CD4-positive, alpha-beta memory T cell (primary cell): ENCODE data around the gene ARHGAP45. TPM values are rescaled to one million over a fixed set of nuclear protein-coding genes. Genes with fewer than 3 reads are reported as not detected.

ENCODE experiments used
- CTCF ChIA-PET: fragments of 350-600 bp; sonication (Branson Sonifier 250); formaldehyde crosslinking; loops from one replicate; lab custom pipeline; 2021; ENCODE audit warnings: inconsistent platforms; ENCODE audit not compliant: partially characterized antibody; lab: Charles Lee
- POLR2A ChIA-PET: fragments of 350-600 bp; sonication (Branson Sonifier 250); formaldehyde crosslinking; loops from one replicate; lab custom pipeline; 2021; ENCODE audit not compliant: partially characterized antibody; lab: Charles Lee
- DNase-seq, 5 donors: peaks; one replicate each; pipeline versions ENCODE4 v3.0.0 to v3.0.0-alpha.2; 2020 to 2022; ENCODE audit warnings: mixed read lengths in 1 of 5
- H3K27ac ChIP-seq: one replicate; pipeline ENCODE4 v1.7.0; 2013; ENCODE audit warnings: low read depth, low read length
- H3K27me3 ChIP-seq: 2 replicates; pipeline ENCODE4 v1.7.0; 2013; ENCODE audit warnings: mild to moderate bottlenecking, low read length, moderate library complexity; ENCODE audit not compliant: insufficient read depth
- H3K36me3 ChIP-seq: 2 replicates; pipeline ENCODE4 v1.7.0; 2013; ENCODE audit warnings: mild to moderate bottlenecking, low read length, moderate library complexity; ENCODE audit not compliant: insufficient read depth
- H3K4me1 ChIP-seq: 2 replicates; pipeline ENCODE4 v1.7.0; 2013; ENCODE audit warnings: mild to moderate bottlenecking, low read length, moderate library complexity; ENCODE audit not compliant: insufficient read depth
- H3K4me3 ChIP-seq, 2 donors: one replicate each; pipeline ENCODE4 v1.7.0; 2013; ENCODE audit warnings: low read length in 2 of 2, mild to moderate bottlenecking in 1 of 2
- H3K9me3 ChIP-seq, 2 donors: one replicate each; pipeline ENCODE4 v1.7.0; 2013; ENCODE audit warnings: low read length in 2 of 2, control low read depth in 1 of 2; ENCODE audit not compliant: control insufficient read depth in 1 of 2
- H3K27ac Mint-ChIP-seq, 7 donors: one replicate each; pipeline ENCODE4 v1.8.0; 2020 to 2021; ENCODE audit warnings: mixed read lengths in 7 of 7, mild to moderate bottlenecking in 6 of 7, inconsistent platforms in 3 of 7, moderate library complexity in 3 of 7
- H3K27me3 Mint-ChIP-seq, 2 donors: one replicate each; pipeline ENCODE4 v1.8.0; 2020 to 2021; ENCODE audit warnings: mixed read lengths in 2 of 2
- H3K36me3 Mint-ChIP-seq, 2 donors: one replicate each; pipeline ENCODE4 v1.8.0; 2020 to 2021; ENCODE audit warnings: mixed read lengths in 2 of 2, inconsistent platforms in 1 of 2, mild to moderate bottlenecking in 1 of 2
- H3K4me1 Mint-ChIP-seq, 4 donors: one replicate each; pipeline ENCODE4 v1.8.0; 2020 to 2021; ENCODE audit warnings: mixed read lengths in 4 of 4, mild to moderate bottlenecking in 1 of 4
- H3K4me3 Mint-ChIP-seq, 8 donors: one replicate each; pipeline ENCODE4 v1.8.0; 2020 to 2021; ENCODE audit warnings: mixed read lengths in 8 of 8, mild to moderate bottlenecking in 7 of 8, moderate library complexity in 6 of 8, inconsistent platforms in 3 of 8
- H3K9me3 Mint-ChIP-seq, 8 donors: one replicate each; pipeline ENCODE4 v1.8.0; 2020 to 2021; ENCODE audit warnings: mixed read lengths in 8 of 8, mild to moderate bottlenecking in 5 of 8, inconsistent platforms in 3 of 8, moderate library complexity in 1 of 8
- intact Hi-C: fragments of 100-400 bp; cut with micrococcal nuclease; formaldehyde crosslinking; loops from one replicate; pipeline ENCODE4 v1.15.1; 2023
- polyA plus RNA-seq, 2 donors: library from polyadenylated mRNA; unstranded; fragments of 300-500 nt; fragmentation: Illumina TruSeq; gene quantifications; one replicate each; pipeline ENCODE4 v1.2.3, GENCODE V29; 2021
- total RNA-seq, 2 experiments: library from RNA; stranded (reverse); gene quantifications; one replicate each; pipeline ENCODE4 v1.2.3, GENCODE V29; 2021

Gene ARHGAP45
- total RNA-seq, result 100 to 1,000 TPM; 834 to 836 TPM
- 100 to 1,000 TPM; 222 to 501 TPM for polyA plus RNA-seq

- Mint-ChIP-seq H3K36me3 (peaks cover 16 to 17% of the 10 kb centered on the region in 2 donors), H3K27ac (peak within 1 kb of the TSS; percentile 95 to 97 (median 96)), H3K9me3 (peaks cover 0 to 5% (median 0%) of the 10 kb centered on the region in 8 donors), H3K4me3 (peak within 1 kb of the TSS; percentile 88 to 97 (median 94)), H3K4me1 (peaks cover 24 to 64% (median 42%) of the 10 kb centered on the region in 4 donors), H3K27me3 (no peaks in the 10 kb centered on the region)
- CTCF ChIA-PET, result interaction anchor here (0.7 to 5.7 kb wide), 17 partner anchors 9 to 199 kb away, joined by 3 to 219 read pairs (median 4); partner anchors contain the start of genes ABCA7 and CNN2
- Histone ChIP-seq H3K4me1 (peaks cover 59% of the 10 kb centered on the region), H3K27ac (peak within 1 kb of the TSS; percentile 98), H3K9me3 (no peaks in the 10 kb centered on the region), H3K27me3 (no peaks in the 10 kb centered on the region), H3K36me3 (peaks cover 8% of the 10 kb centered on the region), H3K4me3 (peak within 1 kb of the TSS; percentile 85 to 92)
- POLR2A ChIA-PET, result interaction anchor here (0.8 to 57.1 kb wide), 20 partner anchors 4 to 406 kb away, joined by 3 to 3893 read pairs (median 7); partner anchors contain the start of genes ABCA7, ARHGAP45, CIRBP and CNN2
- peak; percentile 85 to 89 (median 87) for DNase-seq
- intact Hi-C loops, result loop anchor here (1.0 to 2.0 kb wide), 4 partner anchors 26 to 46 kb away; partner anchors contain the start of genes GPX4, POLR2E, RNU6-2 and TMEM259
These were observed at the start of gene ARHGAP45 for GRCh38 chr19:1066748-1067340. ARHGAP45 (plus strand) TSS chr19:1067167; CDS start chr19:1067406, 239 bp downstream.

- CTCF ChIA-PET, result no interaction called here
- H3K27me3 ChIP-seq, result no peaks in the 10 kb centered on the region
- H3K4me1 Mint-ChIP-seq, result peaks cover 19 to 60% (median 39%) of the 10 kb centered on the region in 4 donors
- H3K36me3 Mint-ChIP-seq, result peaks cover 0 to 18% of the 10 kb centered on the region in 2 donors
- H3K4me3 Mint-ChIP-seq, result peak overlapping the region in 5 of 8 donors; percentile 6 to 92 (median 52)
- POLR2A ChIA-PET, result interaction anchor here (10.8 to 21.2 kb wide), 3 partner anchors 12 to 58 kb away, joined by 146 to 1029 read pairs (median 562); partner anchors contain the start of genes ABCA7, ARHGAP45 and CNN2
- DNase-seq, result no peak
- intact Hi-C loops, result no loop called here
- peak overlapping the region; percentile 33 for H3K27ac ChIP-seq
- no peak overlapping the region for H3K4me3 ChIP-seq
- no peaks in the 10 kb centered on the region for H3K9me3 ChIP-seq
- H3K27me3 Mint-ChIP-seq, result peaks cover 0 to 6% of the 10 kb centered on the region in 2 donors
- peaks cover 60% of the 10 kb centered on the region for H3K4me1 ChIP-seq
- peak overlapping the region in 2 of 7 donors; percentile 42 to 79 for H3K27ac Mint-ChIP-seq
- H3K9me3 Mint-ChIP-seq, result peaks cover 0 to 9% (median 0%) of the 10 kb centered on the region in 8 donors
- peaks cover 13% of the 10 kb centered on the region for H3K36me3 ChIP-seq
These were observed 49.1 kb upstream of the ARHGAP45 start for GRCh38 chr19:1017906-1018305.

GRCh38 chr19:1018393-1018792 lies 48.6 kb upstream of the ARHGAP45 start:
- peaks cover 0 to 6% of the 10 kb centered on the region in 2 donors for H3K27me3 Mint-ChIP-seq
- H3K27me3 ChIP-seq, result no peaks in the 10 kb centered on the region
- peaks cover 19 to 60% (median 39%) of the 10 kb centered on the region in 4 donors for H3K4me1 Mint-ChIP-seq
- no peak for DNase-seq
- H3K36me3 Mint-ChIP-seq, result peaks cover 0 to 18% of the 10 kb centered on the region in 2 donors
- H3K36me3 ChIP-seq, result peaks cover 10% of the 10 kb centered on the region
- H3K9me3 ChIP-seq, result no peaks in the 10 kb centered on the region
- no peak overlapping the region for H3K4me3 ChIP-seq
- peak overlapping the region in 4 of 7 donors; percentile 42 to 100 (median 76) for H3K27ac Mint-ChIP-seq
- H3K27ac ChIP-seq, result peak overlapping the region; percentile 33
- ChIA-PET POLR2A (interaction anchor here (0.7 to 21.2 kb wide), 8 partner anchors 8 to 250 kb away, joined by 3 to 1029 read pairs (median 6); partner anchors contain the start of genes ABCA7, ARHGAP45, CIRBP and CNN2), CTCF (no interaction called here)
- peaks cover 60% of the 10 kb centered on the region for H3K4me1 ChIP-seq
- H3K9me3 Mint-ChIP-seq, result peaks cover 0 to 9% (median 0%) of the 10 kb centered on the region in 8 donors
- intact Hi-C loops, result no loop called here
- H3K4me3 Mint-ChIP-seq, result peak overlapping the region; percentile 65 to 92 (median 86)

- H3K27me3 Mint-ChIP-seq, result peaks cover 0 to 6% of the 10 kb centered on the region in 2 donors
- Histone ChIP-seq H3K36me3 (peaks cover 3% of the 10 kb centered on the region), H3K4me3 (peak overlapping the region; percentile 66 to 69), H3K9me3 (no peaks in the 10 kb centered on the region), H3K4me1 (peaks cover 60% of the 10 kb centered on the region), H3K27me3 (no peaks in the 10 kb centered on the region), H3K27ac (peak overlapping the region; percentile 95)
- DNase-seq, result no peak
- peaks cover 0 to 18% of the 10 kb centered on the region in 2 donors for H3K36me3 Mint-ChIP-seq
- H3K4me1 Mint-ChIP-seq, result peaks cover 19 to 60% (median 39%) of the 10 kb centered on the region in 4 donors
- POLR2A ChIA-PET, result interaction anchor here (0.6 to 21.2 kb wide), 18 partner anchors 9 to 250 kb away, joined by 3 to 1029 read pairs (median 4); partner anchors contain the start of genes ABCA7, ARHGAP45, CIRBP and CNN2
- H3K4me3 Mint-ChIP-seq, result peak overlapping the region; percentile 85 to 92 (median 89)
- peaks cover 0 to 9% (median 0%) of the 10 kb centered on the region in 8 donors for H3K9me3 Mint-ChIP-seq
- CTCF ChIA-PET, result interaction anchor here (0.9 to 4.5 kb wide), 4 partner anchors 12 to 225 kb away, joined by 3 to 18 read pairs (median 3); partner anchors contain the start of gene WDR18
- intact Hi-C loops, result no loop called here
- H3K27ac Mint-ChIP-seq, result peak overlapping the region in 6 of 7 donors; percentile 42 to 100 (median 78)
These were observed 47.9 kb upstream of the ARHGAP45 start for GRCh38 chr19:1018932-1019615.

- peaks cover 18 to 60% (median 39%) of the 10 kb centered on the region in 4 donors for H3K4me1 Mint-ChIP-seq
These were observed 47.4 kb upstream of the ARHGAP45 start for GRCh38 chr19:1019616-1019961.

More at GRCh38 chr19:1019616-1019961, 47.4 kb upstream of the ARHGAP45 start:
- intact Hi-C loops, result no loop called here
- peaks cover 0 to 18% of the 10 kb centered on the region in 2 donors for H3K36me3 Mint-ChIP-seq
- H3K27me3 Mint-ChIP-seq, result peaks cover 0 to 6% of the 10 kb centered on the region in 2 donors
- Histone ChIP-seq H3K9me3 (no peaks in the 10 kb centered on the region), H3K4me1 (peaks cover 60% of the 10 kb centered on the region), H3K4me3 (peak overlapping the region; percentile 66 to 69), H3K27me3 (no peaks in the 10 kb centered on the region), H3K36me3 (no peaks in the 10 kb centered on the region), H3K27ac (peak overlapping the region; percentile 95)
- peak overlapping the region; percentile 85 to 92 (median 89) for H3K4me3 Mint-ChIP-seq
- peaks cover 0 to 9% (median 0%) of the 10 kb centered on the region in 8 donors for H3K9me3 Mint-ChIP-seq
- ChIA-PET CTCF (interaction anchor here (0.9 to 4.5 kb wide), 4 partner anchors 12 to 225 kb away, joined by 3 to 18 read pairs (median 3); partner anchors contain the start of gene WDR18), POLR2A (interaction anchor here (0.6 to 21.2 kb wide), 14 partner anchors 10 to 249 kb away, joined by 3 to 1029 read pairs (median 5); partner anchors contain the start of genes ABCA7, ARHGAP45, CIRBP and CNN2)
- peak overlapping the region; percentile 89 to 100 (median 93) for H3K27ac Mint-ChIP-seq
- DNase-seq, result no peak
